NCI-H187 treated with DMSO at 0.1 percent for 48 hours (cell line): Measurements from ENCODE around the gene TUBD1.
"Not testable (repeated sequence)": the region's sequence is repeated elsewhere in the genome, so short reads cannot be mapped to it uniquely, and the experiment has no call there.

Experiments
- DNase-seq: peaks from one replicate; lab custom pipeline; 2025; lab: John Stamatoyannopoulos, UW

Gene TUBD1, protein sequence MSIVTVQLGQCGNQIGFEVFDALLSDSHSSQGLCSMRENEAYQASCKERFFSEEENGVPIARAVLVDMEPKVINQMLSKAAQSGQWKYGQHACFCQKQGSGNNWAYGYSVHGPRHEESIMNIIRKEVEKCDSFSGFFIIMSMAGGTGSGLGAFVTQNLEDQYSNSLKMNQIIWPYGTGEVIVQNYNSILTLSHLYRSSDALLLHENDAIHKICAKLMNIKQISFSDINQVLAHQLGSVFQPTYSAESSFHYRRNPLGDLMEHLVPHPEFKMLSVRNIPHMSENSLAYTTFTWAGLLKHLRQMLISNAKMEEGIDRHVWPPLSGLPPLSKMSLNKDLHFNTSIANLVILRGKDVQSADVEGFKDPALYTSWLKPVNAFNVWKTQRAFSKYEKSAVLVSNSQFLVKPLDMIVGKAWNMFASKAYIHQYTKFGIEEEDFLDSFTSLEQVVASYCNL

GRCh38 chr17:59892924-59893675 is at the start of gene TUBD1, which contains the start of gene RPS6KB1:
TUBD1 (minus strand) TSS chr17:59892943; CDS start chr17:59891002, 1,941 bp downstream.
RPS6KB1 (plus strand) TSS chr17:59893121; CDS start chr17:59893185, 64 bp downstream.
- DNase-seq = peak; percentile 95

GRCh38 chr17:59941131-59941530 is 48.4 kb upstream of the TUBD1 start:
- DNase-seq = no peak

GRCh38 chr17:59940697-59941096 is 48.0 kb upstream of the TUBD1 start:
- DNase-seq = not testable (repeated sequence)

DNA sequence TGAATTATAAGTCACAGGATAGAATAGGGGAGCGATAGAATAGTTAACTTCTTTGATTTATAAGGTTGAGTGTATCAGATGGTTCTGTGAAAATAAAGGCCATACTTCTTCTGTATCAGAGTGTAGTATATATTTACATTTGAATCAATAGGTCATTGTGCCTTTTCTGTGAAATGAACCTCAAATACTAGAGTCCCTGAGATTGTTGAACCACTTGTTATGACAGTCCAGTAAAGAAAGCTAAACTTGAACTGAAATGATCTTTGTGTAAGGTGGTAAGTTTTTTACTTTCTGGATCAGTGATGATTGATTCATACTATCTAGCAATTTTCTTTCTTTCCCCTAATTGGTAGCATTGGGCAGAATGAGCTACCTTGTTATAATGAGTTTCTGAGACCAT is 40.6 kb upstream of the TUBD1 start:
- not testable (repeated sequence) for DNase-seq

GRCh38 chr17:59930768-59931167 is 38.0 kb upstream of the TUBD1 start:
- DNase-seq = not testable (repeated sequence)

GRCh38 chr17:59930121-59930520 is 37.4 kb upstream of the TUBD1 start:
- DNase-seq = not testable (repeated sequence)

DNA sequence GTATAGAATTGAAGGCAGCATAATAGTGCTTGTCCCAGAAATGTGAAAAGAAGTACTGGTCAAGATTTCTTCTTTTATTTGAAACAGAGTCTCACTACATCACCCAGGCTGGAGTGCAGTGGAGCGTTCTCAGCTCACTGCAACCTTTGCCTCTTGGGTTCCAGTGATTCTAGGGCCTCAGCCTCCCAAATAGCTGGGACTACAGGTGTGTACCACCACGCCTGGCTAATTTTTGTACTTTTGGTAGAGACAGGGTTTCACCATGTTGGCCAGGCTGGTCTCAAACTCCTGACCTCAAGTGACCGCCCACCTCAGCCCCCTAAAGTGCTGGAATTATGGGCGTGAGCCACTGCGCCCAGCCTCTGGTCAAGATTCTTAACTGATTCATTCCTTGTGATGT is 27.9 kb upstream of the TUBD1 start:
- DNase-seq = not testable (repeated sequence)

DNA sequence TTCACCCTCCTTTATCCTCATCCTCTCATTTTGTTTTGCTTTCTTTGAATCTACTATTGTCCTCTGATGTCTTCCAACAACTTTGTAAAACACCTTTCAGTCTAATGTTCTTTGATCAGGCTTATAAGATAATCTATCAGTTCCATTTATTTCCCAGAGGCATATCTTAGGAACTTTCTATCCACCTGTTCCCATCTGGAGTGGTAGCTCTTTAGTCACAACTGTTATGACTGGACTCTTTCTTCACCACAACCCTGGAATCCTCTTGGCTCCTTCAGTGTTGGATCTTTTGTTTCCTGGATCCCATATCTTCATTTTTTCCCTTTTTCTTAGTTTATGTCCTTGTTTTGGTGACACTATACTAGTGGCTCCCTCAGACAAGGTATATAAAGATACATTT is 23.7 kb upstream of the TUBD1 start:
- DNase-seq = no peak

DNA sequence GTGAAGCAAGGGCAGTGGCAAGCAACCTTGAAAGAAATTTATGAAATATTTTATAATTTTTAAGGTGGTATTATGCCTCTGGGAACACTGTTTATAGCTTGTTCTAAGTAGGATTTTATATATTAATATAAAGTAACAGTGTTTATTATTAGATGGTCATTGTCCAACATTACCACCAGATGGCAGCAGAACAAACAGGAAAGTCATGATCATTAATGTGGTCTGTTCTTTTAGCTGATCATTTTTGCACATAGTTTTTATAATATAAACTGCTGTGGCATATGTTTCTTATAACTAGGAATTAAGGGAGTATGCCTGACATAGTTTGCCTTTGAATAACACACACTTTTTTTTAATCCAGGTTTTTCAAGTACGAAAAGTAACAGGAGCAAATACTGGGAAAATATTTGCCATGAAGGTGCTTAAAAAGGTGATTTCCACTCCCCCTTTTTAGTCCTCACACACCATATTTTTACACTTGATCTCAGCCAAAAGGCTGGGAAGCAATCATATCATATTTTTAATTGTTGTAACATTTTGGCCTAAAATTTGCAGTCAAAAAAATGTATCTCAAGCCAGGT is 21.6 kb upstream of the TUBD1 start:
- DNase-seq = peak; percentile 3

- no peak for DNase-seq
Measured at GRCh38 chr17:59907467-59907866, 14.7 kb upstream of the TUBD1 start.

DNA sequence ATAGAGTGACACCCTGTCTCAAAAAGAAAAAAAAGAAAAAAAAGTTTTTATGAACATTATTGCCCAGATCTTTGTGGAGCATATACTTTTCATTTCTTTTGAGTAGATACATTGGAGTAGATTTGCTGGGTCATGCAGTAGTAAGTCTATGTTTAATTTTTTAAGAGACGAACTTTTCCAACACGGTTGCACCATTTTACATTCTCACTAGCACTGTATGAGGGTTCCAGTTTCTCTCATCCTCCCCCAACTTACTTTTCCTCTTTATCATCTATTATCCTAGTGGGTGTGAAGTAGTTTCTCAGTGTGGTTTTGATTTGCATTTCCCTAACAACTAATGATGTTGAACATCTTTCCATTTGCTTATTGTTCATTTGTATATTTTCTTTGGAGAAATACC is 10.7 kb upstream of the TUBD1 start:
- DNase-seq = no peak

GRCh38 chr17:59901604-59902003 is 8.9 kb upstream of the TUBD1 start:
- DNase-seq = no peak

GRCh38 chr17:59899099-59899498 is 6.4 kb upstream of the TUBD1 start:
- DNase-seq = no peak

- no peak for DNase-seq
Measured at GRCh38 chr17:59897090-59897489, 4.3 kb upstream of the TUBD1 start.

GRCh38 chr17:59893676-59894100 is 945 bp upstream of the TUBD1 start:
- no peak for DNase-seq

- no peak for DNase-seq
Measured at GRCh38 chr17:59892251-59892923, 356 bp downstream of the TUBD1 start.

DNA sequence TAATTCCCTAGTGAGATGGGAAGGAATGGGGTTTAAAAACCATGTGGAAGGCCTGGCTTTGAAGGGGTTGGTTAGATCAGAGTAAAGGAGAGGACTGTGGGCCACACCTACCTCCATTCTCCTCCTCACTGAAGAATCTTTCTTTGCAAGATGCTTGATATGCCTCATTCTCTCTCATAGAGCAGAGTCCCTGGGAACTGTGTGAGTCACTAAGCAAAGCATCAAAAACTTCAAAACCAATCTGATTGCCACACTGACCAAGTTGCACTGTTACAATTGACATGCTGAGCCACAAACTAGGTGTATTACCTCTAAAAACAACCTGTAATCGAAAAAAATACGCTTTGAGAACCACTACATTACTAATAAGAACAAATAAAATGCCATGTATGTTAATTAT is 2.0 kb downstream of the TUBD1 start:
- DNase-seq = no peak

- DNase-seq = no peak
Measured at GRCh38 chr17:59888145-59888750, 4.5 kb downstream of the TUBD1 start.

- DNase-seq = no peak
Measured at GRCh38 chr17:59884861-59885260, 7.9 kb downstream of the TUBD1 start.

DNA sequence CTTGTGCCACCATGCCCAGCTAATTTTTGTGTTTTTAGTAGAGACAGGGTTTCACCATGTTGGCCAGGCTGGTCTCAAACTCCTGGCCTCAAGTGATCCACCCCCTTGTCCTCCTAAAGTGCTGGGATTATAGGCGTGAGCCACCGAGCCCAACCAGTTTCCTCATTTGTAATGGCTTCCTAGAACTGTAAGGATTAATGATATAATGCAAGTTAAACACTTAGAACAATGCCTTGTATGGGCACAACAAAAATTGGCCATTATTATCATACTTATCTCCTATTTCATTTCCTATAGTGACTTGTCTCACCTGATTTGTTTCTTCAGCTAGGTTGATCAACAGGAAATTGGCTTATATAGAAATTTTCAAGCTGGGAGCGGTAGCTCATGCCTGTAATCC is 14.1 kb downstream of the TUBD1 start:
- no peak for DNase-seq

DNA sequence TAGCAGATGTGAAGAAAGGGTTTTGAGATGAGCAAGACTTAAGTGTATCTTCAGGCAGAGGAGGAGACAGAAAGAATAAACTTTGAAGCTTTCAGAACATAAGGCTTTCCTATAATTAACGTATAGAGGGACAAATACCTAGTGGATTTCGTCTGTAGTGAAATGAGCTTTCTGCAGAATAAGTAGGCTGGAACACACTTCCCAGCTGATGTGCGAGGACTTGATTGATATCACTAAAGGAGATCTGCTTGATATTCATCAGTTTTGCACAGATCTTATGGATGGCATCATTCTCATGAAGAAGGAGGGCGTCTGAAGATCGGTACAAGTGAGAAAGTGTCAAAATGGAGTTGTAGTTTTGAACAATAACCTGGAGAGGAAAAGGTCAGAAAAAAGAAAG is 14.8 kb downstream of the TUBD1 start:
- no peak for DNase-seq

GRCh38 chr17:59876107-59876506 is 16.6 kb downstream of the TUBD1 start:
- DNase-seq = no peak
